ENCODE results near the gene INPP5F.
A peak's percentile ranks its signal among the peaks of the same experiment; 100 is the strongest.
"Not testable (repeated sequence)": the region's sequence is repeated elsewhere in the genome, so short reads cannot be mapped to it uniquely, and the experiment has no call there.

The INPP5F gene

GRCh38 chr10:119707331-119707730, 18.5 kb upstream of the INPP5F start:
- not testable (repeated sequence) for DNase-seq

GRCh38 chr10:119710935-119711334, 14.9 kb upstream of the INPP5F start:
- DNase-seq = not testable (repeated sequence)

- no peak for DNase-seq
Measured at GRCh38 chr10:119713744-119714483, 11.9 kb upstream of the INPP5F start.

GRCh38 chr10:119714484-119714816, 11.4 kb upstream of the INPP5F start:
- no peak for DNase-seq

- no peak for DNase-seq
Measured at GRCh38 chr10:119715628-119716505, 10.0 kb upstream of the INPP5F start.

GRCh38 chr10:119723161-119723560, 2.7 kb upstream of the INPP5F start:
- DNase-seq = no peak

GRCh38 chr10:119723624-119724023, 2.2 kb upstream of the INPP5F start:
- DNase-seq = no peak

GRCh38 chr10:119724593-119725516, 995 bp upstream of the INPP5F start:
- no peak for DNase-seq

GRCh38 chr10:119725517-119725827, 378 bp upstream of the INPP5F start:
- no peak for DNase-seq

- no peak for DNase-seq
Measured at GRCh38 chr10:119726676-119727261, 919 bp downstream of the INPP5F start.

- no peak for DNase-seq
Measured at GRCh38 chr10:119728172-119728800, 2.4 kb downstream of the INPP5F start.

GRCh38 chr10:119734396-119735332, 8.8 kb downstream of the INPP5F start:
- DNase-seq = peak; percentile 66

- DNase-seq = no peak
Measured at GRCh38 chr10:119735451-119735850, 9.6 kb downstream of the INPP5F start.

- no peak for DNase-seq
Measured at GRCh38 chr10:119736220-119736619, 10.4 kb downstream of the INPP5F start.

GRCh38 chr10:119737039-119737663, 11.3 kb downstream of the INPP5F start:
- no peak for DNase-seq

- DNase-seq = peak; percentile 87
Measured at GRCh38 chr10:119737823-119738222, 12.0 kb downstream of the INPP5F start.

- no peak for DNase-seq
Measured at GRCh38 chr10:119738962-119739361, 13.1 kb downstream of the INPP5F start.

GRCh38 chr10:119740096-119740495, 14.2 kb downstream of the INPP5F start:
- no peak for DNase-seq

GRCh38 chr10:119742947-119743648, 17.2 kb downstream of the INPP5F start:
- no peak for DNase-seq

GRCh38 chr10:119747940-119748339, 22.1 kb downstream of the INPP5F start:
- no peak for DNase-seq

Data from HCEC 1CT (cell line).